Measurements from ENCODE around the gene MFN1. TPM values are rescaled to one million over a fixed set of nuclear protein-coding genes. Genes with fewer than 3 reads are reported as not detected.
A peak's percentile ranks its signal among the peaks of the same experiment; 100 is the strongest.

The MFN1 gene
- total and polyA plus RNA-seq, 3 experiments from 2014 or later = 12.1 to 36.8 (median 36.5) TPM

DNA sequence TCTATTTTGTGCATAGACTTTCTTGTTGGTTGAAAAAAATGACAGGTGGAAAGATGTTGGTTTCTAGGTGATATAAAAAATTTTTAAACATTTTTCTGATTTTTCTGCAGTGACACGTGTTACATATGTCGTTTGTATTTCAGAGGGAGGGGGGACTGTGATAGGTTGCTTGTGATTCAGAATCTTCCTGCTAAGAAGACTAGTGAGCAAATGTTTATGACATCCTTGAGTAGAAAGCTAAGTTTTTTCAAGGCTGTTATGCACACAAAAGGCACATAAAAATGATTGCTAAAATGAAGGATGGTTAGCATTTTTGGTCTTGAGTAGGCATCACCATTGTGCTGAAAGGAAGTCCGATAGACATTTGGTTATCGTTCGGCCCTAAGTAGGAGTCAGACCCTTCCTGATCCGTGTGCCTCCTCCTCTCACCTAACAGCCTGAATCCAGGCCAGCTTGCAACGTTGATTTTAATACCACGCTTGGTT, 23.2 kb upstream of the MFN1 start:
- peak overlapping the region; percentile 93 for H3K27ac ChIP-seq (ENCODE audit: low read depth, low read length)
- H3K4me3 ChIP-seq (ENCODE audit: low read length) = peak overlapping the region; percentile 65
- peaks cover 0 to 45% (median 2%) of the 10 kb centered on the region in 3 donors for H3K36me3 Mint-ChIP-seq
- peaks cover 34 to 56% (median 45%) of the 10 kb centered on the region in 3 donors for H3K4me1 Mint-ChIP-seq
- H3K9me3 Mint-ChIP-seq = no peaks in the 10 kb centered on the region
- H3K4me1 ChIP-seq (ENCODE audit: insufficient read depth, low read length) = peaks cover 21% of the 10 kb centered on the region
- H3K4me3 Mint-ChIP-seq = peak overlapping the region; percentile 85 to 95 (median 91)
- DNase-seq = peak in 1 of 5 donors; percentile 24
- H3K27me3 Mint-ChIP-seq = peaks cover 0 to 2% of the 10 kb centered on the region in 2 donors
- no peaks in the 10 kb centered on the region for H3K27me3 ChIP-seq (ENCODE audit: insufficient read depth, low read length, poor library complexity, severe bottlenecking)
- H3K27ac Mint-ChIP-seq = peak overlapping the region; percentile 91 to 99 (median 96)
- POLR2A ChIA-PET = interaction anchor here (0.7 to 3.6 kb wide), 3 partner anchors 23 to 253 kb away, joined by 3 to 27 read pairs (median 3); partner anchors contain the start of genes MFN1 and PIK3CA
- peaks cover 7% of the 10 kb centered on the region for H3K36me3 ChIP-seq (ENCODE audit: insufficient read depth, low read length)
- CTCF ChIA-PET = interaction anchor here (1.3 to 2.6 kb wide), 2 partner anchors 23 to 175 kb away, joined by 4 to 11 read pairs; partner anchors contain the start of gene MFN1
- H3K9me3 ChIP-seq (ENCODE audit: low read length) = no peaks in the 10 kb centered on the region

- Histone ChIP-seq H3K27ac (ENCODE audit: low read depth, low read length) (no peak overlapping the region), H3K36me3 (ENCODE audit: insufficient read depth, low read length) (peaks cover 35% of the 10 kb centered on the region), H3K9me3 (ENCODE audit: low read length) (no peaks in the 10 kb centered on the region), H3K4me3 (ENCODE audit: low read length) (no peak overlapping the region), H3K4me1 (ENCODE audit: insufficient read depth, low read length) (peaks cover 1% of the 10 kb centered on the region), H3K27me3 (ENCODE audit: insufficient read depth, low read length, poor library complexity, severe bottlenecking) (no peaks in the 10 kb centered on the region)
- Mint-ChIP-seq H3K9me3 (no peaks in the 10 kb centered on the region), H3K36me3 (peaks cover 0 to 75% (median 12%) of the 10 kb centered on the region in 3 donors), H3K27me3 (no peaks in the 10 kb centered on the region), H3K27ac (peak overlapping the region in 1 of 8 donors; percentile 69), H3K4me3 (no peak overlapping the region), H3K4me1 (peaks cover 6 to 30% (median 17%) of the 10 kb centered on the region in 3 donors)
- ChIA-PET POLR2A (no interaction called here), CTCF (interaction anchor here (1.8 kb wide), 1 partner anchor 9 kb away, joined by 7 read pairs; no protein-coding TSS in a partner anchor)
- no peak for DNase-seq
Observed at GRCh38 chr3:179330438-179330837, 17.1 kb upstream of the MFN1 start.

DNA sequence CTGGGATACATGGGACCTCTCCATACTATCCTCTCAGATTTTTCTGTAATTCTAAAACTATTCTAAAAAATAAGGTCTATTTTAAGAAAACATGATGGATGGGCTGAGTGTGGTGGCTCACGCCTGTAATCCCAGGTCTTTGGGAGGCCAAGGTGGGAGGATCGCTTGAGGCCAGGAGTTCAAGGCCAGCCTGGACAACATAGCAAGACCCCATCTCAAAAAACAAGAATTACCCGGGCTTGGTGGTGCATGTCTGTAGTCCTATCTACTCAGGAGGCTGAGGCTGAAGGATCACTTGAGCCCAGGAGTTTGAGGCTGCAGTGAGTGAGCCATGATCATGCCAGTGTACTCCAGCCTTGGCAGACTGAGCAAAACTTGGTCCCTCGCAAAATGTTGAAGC, 15.3 kb upstream of the MFN1 start:
- H3K9me3 Mint-ChIP-seq = no peaks in the 10 kb centered on the region

GRCh38 chr3:179333084-179333483, 14.4 kb upstream of the MFN1 start:
- no peak overlapping the region for H3K4me3 Mint-ChIP-seq
- peaks cover 0 to 11% (median 5%) of the 10 kb centered on the region in 3 donors for H3K4me1 Mint-ChIP-seq
- CTCF ChIA-PET = no interaction called here
- H3K9me3 ChIP-seq (ENCODE audit: low read length) = no peaks in the 10 kb centered on the region
- no peaks in the 10 kb centered on the region for H3K27me3 ChIP-seq (ENCODE audit: insufficient read depth, low read length, poor library complexity, severe bottlenecking)
- POLR2A ChIA-PET = no interaction called here
- H3K27me3 Mint-ChIP-seq = no peaks in the 10 kb centered on the region
- no peak overlapping the region for H3K27ac ChIP-seq (ENCODE audit: low read depth, low read length)
- H3K36me3 ChIP-seq (ENCODE audit: insufficient read depth, low read length) = peaks cover 35% of the 10 kb centered on the region
- no peaks in the 10 kb centered on the region for H3K9me3 Mint-ChIP-seq
- H3K36me3 Mint-ChIP-seq = peaks cover 0 to 78% (median 17%) of the 10 kb centered on the region in 3 donors
- H3K27ac Mint-ChIP-seq = peak overlapping the region in 2 of 8 donors; percentile 33 to 58
- H3K4me1 ChIP-seq (ENCODE audit: insufficient read depth, low read length) = no peaks in the 10 kb centered on the region
- no peak overlapping the region for H3K4me3 ChIP-seq (ENCODE audit: low read length)
- DNase-seq = no peak

More for the DNA sequence above, 15.3 kb upstream of the MFN1 start:
- Histone ChIP-seq H3K4me3 (ENCODE audit: low read length) (no peak overlapping the region), H3K4me1 (ENCODE audit: insufficient read depth, low read length) (no peaks in the 10 kb centered on the region), H3K9me3 (ENCODE audit: low read length) (no peaks in the 10 kb centered on the region), H3K36me3 (ENCODE audit: insufficient read depth, low read length) (peaks cover 35% of the 10 kb centered on the region), H3K27ac (ENCODE audit: low read depth, low read length) (no peak overlapping the region), H3K27me3 (ENCODE audit: insufficient read depth, low read length, poor library complexity, severe bottlenecking) (no peaks in the 10 kb centered on the region)
- ChIA-PET CTCF (no interaction called here), POLR2A (no interaction called here)
- Mint-ChIP-seq H3K4me3 (no peak overlapping the region), H3K4me1 (peaks cover 6 to 18% (median 12%) of the 10 kb centered on the region in 3 donors), H3K27ac (peak overlapping the region in 1 of 8 donors; percentile 18), H3K27me3 (no peaks in the 10 kb centered on the region), H3K36me3 (peaks cover 0 to 79% (median 14%) of the 10 kb centered on the region in 3 donors)
- no peak for DNase-seq

DNA sequence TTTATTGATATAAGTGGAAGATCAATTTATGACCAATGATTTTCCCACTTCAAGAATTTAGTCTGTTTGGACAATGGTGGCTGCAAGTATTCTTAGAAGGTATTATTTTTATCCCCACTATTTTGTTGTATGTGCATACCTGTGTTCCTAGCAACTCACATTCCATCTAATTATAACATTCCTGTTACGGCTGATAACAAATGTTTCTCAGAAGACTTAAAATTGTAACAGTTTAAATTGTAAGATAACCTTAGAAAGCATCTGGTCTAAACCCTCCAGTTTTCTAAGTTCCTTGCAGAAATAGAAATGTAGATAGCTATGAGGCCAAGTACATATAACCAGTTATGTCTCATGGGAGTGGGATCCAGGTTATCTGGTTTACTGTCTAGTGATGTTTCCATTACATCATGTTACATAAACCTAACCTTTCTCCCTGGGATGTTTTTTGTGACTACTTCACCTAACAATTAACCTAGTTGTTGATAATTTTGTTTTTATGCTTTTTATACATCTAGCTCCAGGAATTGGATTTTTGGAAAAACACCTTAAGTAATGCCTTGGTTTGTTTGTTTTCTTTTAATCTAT, 11.1 kb upstream of the MFN1 start:
- H3K4me3 ChIP-seq (ENCODE audit: low read length) = no peak overlapping the region
- H3K27ac Mint-ChIP-seq = no peak overlapping the region
- H3K9me3 ChIP-seq (ENCODE audit: low read length) = no peaks in the 10 kb centered on the region
- ChIA-PET CTCF (no interaction called here), POLR2A (no interaction called here)
- DNase-seq = no peak
- no peaks in the 10 kb centered on the region for H3K27me3 ChIP-seq (ENCODE audit: insufficient read depth, low read length, poor library complexity, severe bottlenecking)
- H3K27me3 Mint-ChIP-seq = no peaks in the 10 kb centered on the region
- peaks cover 19% of the 10 kb centered on the region for H3K36me3 ChIP-seq (ENCODE audit: insufficient read depth, low read length)
- H3K27ac ChIP-seq (ENCODE audit: low read depth, low read length) = no peak overlapping the region
- no peak overlapping the region for H3K4me3 Mint-ChIP-seq
- no peaks in the 10 kb centered on the region for H3K4me1 ChIP-seq (ENCODE audit: insufficient read depth, low read length)
- H3K36me3 Mint-ChIP-seq = peaks cover 0 to 55% (median 19%) of the 10 kb centered on the region in 3 donors
- no peaks in the 10 kb centered on the region for H3K9me3 Mint-ChIP-seq
- peaks cover 0 to 11% (median 5%) of the 10 kb centered on the region in 3 donors for H3K4me1 Mint-ChIP-seq

- Mint-ChIP-seq H3K27me3 (no peaks in the 10 kb centered on the region), H3K27ac (peak overlapping the region; percentile 36 to 99 (median 89)), H3K9me3 (no peaks in the 10 kb centered on the region), H3K36me3 (peaks cover 4 to 38% (median 6%) of the 10 kb centered on the region in 3 donors), H3K4me3 (peak overlapping the region; percentile 91 to 100 (median 99)), H3K4me1 (peaks cover 28 to 48% (median 46%) of the 10 kb centered on the region in 3 donors)
- H3K36me3 ChIP-seq (ENCODE audit: insufficient read depth, low read length) = peaks cover 8% of the 10 kb centered on the region
- H3K4me3 ChIP-seq (ENCODE audit: low read length) = peak overlapping the region; percentile 94
- no peak for DNase-seq
- H3K27me3 ChIP-seq (ENCODE audit: insufficient read depth, low read length, poor library complexity, severe bottlenecking) = no peaks in the 10 kb centered on the region
- H3K4me1 ChIP-seq (ENCODE audit: insufficient read depth, low read length) = peaks cover 13% of the 10 kb centered on the region
- POLR2A ChIA-PET = interaction anchor here (1.3 kb wide), 1 partner anchor 24 kb away, joined by 3 read pairs; no protein-coding TSS in a partner anchor
- CTCF ChIA-PET = interaction anchor here (0.9 to 3.4 kb wide), 2 partner anchors 27 to 28 kb away, joined by 3 to 9 read pairs; no protein-coding TSS in a partner anchor
- H3K27ac ChIP-seq (ENCODE audit: low read depth, low read length) = peak overlapping the region; percentile 81
- no peaks in the 10 kb centered on the region for H3K9me3 ChIP-seq (ENCODE audit: low read length)
Observed at GRCh38 chr3:179348325-179349013, 960 bp downstream of the MFN1 start.

DNA sequence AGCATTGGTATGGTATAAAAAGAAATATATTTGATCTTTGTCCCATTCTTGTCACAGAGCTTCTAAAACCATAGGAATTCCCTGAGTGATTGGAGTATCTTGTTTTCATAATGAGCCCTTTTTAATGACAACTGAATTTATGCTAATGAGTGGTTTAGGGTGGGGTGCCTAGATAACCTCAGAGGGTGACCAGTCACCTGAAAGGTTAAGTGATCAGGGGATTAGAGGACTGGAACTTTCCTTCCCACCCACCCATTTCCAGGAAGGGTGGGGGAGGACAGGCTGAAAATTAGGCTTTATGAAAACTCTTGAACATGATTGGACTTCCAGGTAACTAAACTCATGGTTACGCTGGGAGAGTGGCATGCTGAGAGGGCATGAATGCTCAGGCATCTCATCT, 8.5 kb downstream of the MFN1 start:
- no peak for DNase-seq
- H3K27ac Mint-ChIP-seq = peak overlapping the region in 5 of 8 donors; percentile 3 to 85 (median 12)
- peaks cover 18% of the 10 kb centered on the region for H3K36me3 ChIP-seq (ENCODE audit: insufficient read depth, low read length)
- no peaks in the 10 kb centered on the region for H3K9me3 Mint-ChIP-seq
- no peak overlapping the region for H3K27ac ChIP-seq (ENCODE audit: low read depth, low read length)
- H3K27me3 Mint-ChIP-seq = no peaks in the 10 kb centered on the region
- H3K36me3 Mint-ChIP-seq = peaks cover 4 to 82% (median 25%) of the 10 kb centered on the region in 3 donors
- H3K4me1 Mint-ChIP-seq = peaks cover 18 to 53% (median 44%) of the 10 kb centered on the region in 3 donors
- no peak overlapping the region for H3K4me3 ChIP-seq (ENCODE audit: low read length)
- H3K4me3 Mint-ChIP-seq = no peak overlapping the region
- no peaks in the 10 kb centered on the region for H3K27me3 ChIP-seq (ENCODE audit: insufficient read depth, low read length, poor library complexity, severe bottlenecking)
- H3K4me1 ChIP-seq (ENCODE audit: insufficient read depth, low read length) = no peaks in the 10 kb centered on the region
- POLR2A ChIA-PET = no interaction called here
- CTCF ChIA-PET = no interaction called here
- no peaks in the 10 kb centered on the region for H3K9me3 ChIP-seq (ENCODE audit: low read length)

DNA sequence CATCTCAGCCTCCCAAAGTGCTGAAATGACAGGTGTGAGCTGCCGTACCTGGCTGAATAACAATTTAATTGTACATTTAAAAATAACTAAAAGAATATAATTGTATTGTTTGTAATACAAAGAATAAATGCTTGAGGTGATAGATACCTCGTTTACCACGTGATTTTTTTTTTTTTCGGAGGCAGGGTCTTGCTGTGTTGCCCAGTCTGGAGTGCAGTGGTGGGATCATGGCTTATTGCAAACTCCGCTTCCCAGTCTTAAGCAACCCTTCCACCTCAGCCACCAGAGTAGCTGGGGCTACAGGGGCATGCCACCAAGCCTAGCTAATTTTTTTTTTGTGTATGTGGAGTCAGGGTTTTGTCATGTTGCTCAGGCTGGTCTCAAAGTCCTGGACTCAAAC, 15.8 kb downstream of the MFN1 start:
- CTCF ChIA-PET = interaction anchor here (1.4 kb wide), 1 partner anchor 40 kb away, joined by 3 read pairs; the partner anchor contains the start of gene ZNF639
- no peak overlapping the region for H3K27ac Mint-ChIP-seq

More for the DNA sequence above, 15.8 kb downstream of the MFN1 start:
- Histone ChIP-seq H3K4me3 (ENCODE audit: low read length) (no peak overlapping the region), H3K4me1 (ENCODE audit: insufficient read depth, low read length) (no peaks in the 10 kb centered on the region), H3K9me3 (ENCODE audit: low read length) (no peaks in the 10 kb centered on the region), H3K36me3 (ENCODE audit: insufficient read depth, low read length) (peaks cover 8% of the 10 kb centered on the region), H3K27ac (ENCODE audit: low read depth, low read length) (no peak overlapping the region), H3K27me3 (ENCODE audit: insufficient read depth, low read length, poor library complexity, severe bottlenecking) (no peaks in the 10 kb centered on the region)
- no peak overlapping the region for H3K4me3 Mint-ChIP-seq
- no peaks in the 10 kb centered on the region for H3K9me3 Mint-ChIP-seq
- POLR2A ChIA-PET = no interaction called here
- no peaks in the 10 kb centered on the region for H3K27me3 Mint-ChIP-seq
- peaks cover 7 to 73% (median 16%) of the 10 kb centered on the region in 3 donors for H3K36me3 Mint-ChIP-seq
- H3K4me1 Mint-ChIP-seq = no peaks in the 10 kb centered on the region
- no peak for DNase-seq
